SU-DHL-6 (cell line): ENCODE measurements around the gene TENM4.

Experiments
- EZH2phosphoT487 ChIP-seq: fragments of 200-600 bp; sonication (generic), shearing (Covaris generic); conservative IDR thresholded peaks from 2 replicates; pipeline ENCODE4 v1.6.1; 2018; ENCODE audit warnings: mild to moderate bottlenecking, antibody characterized with exemption, low read length, moderate library complexity, mixed read lengths
- TF ChIP-seq, protein P1 (sequence below): fragments of 200-600 bp; sonication (generic); IDR thresholded peaks from one replicate; pipeline ENCODE4 v1.5.1; 2017; ENCODE audit warnings: antibody characterized with exemption, mild to moderate bottlenecking, low read length, moderate library complexity; ENCODE audit not compliant: insufficient read depth, poor library complexity, severe bottlenecking

GRCh38 chr11:79082280-79082679 is 358.6 kb downstream of the TENM4 start:
- TF ChIP-seq, protein P1, sequence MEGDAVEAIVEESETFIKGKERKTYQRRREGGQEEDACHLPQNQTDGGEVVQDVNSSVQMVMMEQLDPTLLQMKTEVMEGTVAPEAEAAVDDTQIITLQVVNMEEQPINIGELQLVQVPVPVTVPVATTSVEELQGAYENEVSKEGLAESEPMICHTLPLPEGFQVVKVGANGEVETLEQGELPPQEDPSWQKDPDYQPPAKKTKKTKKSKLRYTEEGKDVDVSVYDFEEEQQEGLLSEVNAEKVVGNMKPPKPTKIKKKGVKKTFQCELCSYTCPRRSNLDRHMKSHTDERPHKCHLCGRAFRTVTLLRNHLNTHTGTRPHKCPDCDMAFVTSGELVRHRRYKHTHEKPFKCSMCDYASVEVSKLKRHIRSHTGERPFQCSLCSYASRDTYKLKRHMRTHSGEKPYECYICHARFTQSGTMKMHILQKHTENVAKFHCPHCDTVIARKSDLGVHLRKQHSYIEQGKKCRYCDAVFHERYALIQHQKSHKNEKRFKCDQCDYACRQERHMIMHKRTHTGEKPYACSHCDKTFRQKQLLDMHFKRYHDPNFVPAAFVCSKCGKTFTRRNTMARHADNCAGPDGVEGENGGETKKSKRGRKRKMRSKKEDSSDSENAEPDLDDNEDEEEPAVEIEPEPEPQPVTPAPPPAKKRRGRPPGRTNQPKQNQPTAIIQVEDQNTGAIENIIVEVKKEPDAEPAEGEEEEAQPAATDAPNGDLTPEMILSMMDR, result no peak
- TF ChIP-seq EZH2phosphoT487, result no peak
